ENCODE data around the gene SHB.

DNA sequence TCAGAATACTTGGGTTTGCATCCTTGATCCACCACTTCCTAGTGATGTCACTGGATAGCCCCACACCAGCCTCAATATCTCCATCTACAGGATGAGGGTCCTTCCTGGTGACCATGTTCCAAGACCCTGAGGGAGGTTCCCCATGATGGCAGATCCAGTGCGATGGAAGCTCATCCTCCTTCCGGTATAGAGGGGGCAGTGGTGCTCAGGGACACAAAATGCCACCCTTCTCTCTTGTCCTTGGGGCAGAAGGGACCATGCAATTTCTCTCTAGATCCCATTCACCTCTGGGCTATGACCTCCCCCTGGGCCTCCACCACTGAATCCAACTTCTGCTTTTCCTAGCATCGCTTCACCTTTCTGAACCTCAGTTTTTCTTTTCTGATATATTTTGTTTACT is 159.7 kb downstream of the SHB start:
- TF ChIP-seq CTCF (IDR thresholded peaks at IDR 0.05) (no peak), EZH2phosphoT487 (IDR thresholded peaks at IDR 0.05) (no peak), EZH2 (IDR thresholded peaks at IDR 0.05) (no peak)
